ENCODE data around the gene TAB3. TPM values are rescaled to one million over a fixed set of nuclear protein-coding genes. Genes with fewer than 3 reads are reported as not detected.

TAB3 gene
- total and polyA plus RNA-seq, 10 of the 15 experiments (the other 5 are each of a cell fraction or from before 2014, with no cell fraction given) = 1.7 to 22.1 (median 9.1) TPM

GRCh38 chrX:30892591-30892990 lies 3.5 kb upstream of the TAB3 start (continued):
- TF ChIP-seq CUX1 (IDR thresholded peaks at IDR 0.05; ENCODE audit: insufficient replicate concordance, low read depth, low read length) (no peak), MEF2B (IDR thresholded peaks at IDR 0.05; ENCODE audit: partially characterized antibody, poor library complexity, severe bottlenecking) (no peak), ZNF384 (IDR thresholded peaks at IDR 0.05; ENCODE audit: borderline replicate concordance, low read depth, low read length) (no peak), BRCA1 (IDR thresholded peaks at IDR 0.05; ENCODE audit: low read depth, low read length) (no peak), WRNIP1 (IDR thresholded peaks at IDR 0.05; ENCODE audit: borderline replicate concordance, low read depth, low read length) (no peak), ZNF274 (IDR thresholded peaks at IDR 0.05; ENCODE audit: insufficient read depth, insufficient read length) (no peak), E4F1 (IDR thresholded peaks at IDR 0.05; ENCODE audit: borderline replicate concordance, partially characterized antibody) (no peak), IRF5 (IDR thresholded peaks at IDR 0.05; ENCODE audit: borderline replicate concordance) (no peak), NKRF (conservative IDR thresholded peaks at IDR 0.05) (no peak), PKNOX1 (IDR thresholded peaks at IDR 0.05) (no peak)

All from GM12878 (cell line).